ENCODE measurements around the gene FRMD5.

GRCh38 chr15:43877371-43877770, 317.7 kb downstream of the FRMD5 start:
- no peak for TF ChIP-seq CTCF (IDR thresholded peaks at IDR 0.05)
- TF ChIP-seq EZH2 (IDR thresholded peaks at IDR 0.05; ENCODE audit: borderline replicate concordance, insufficient read depth, low read depth, low read length, poor library complexity, severe bottlenecking) = no peak
